H1 (cell line): ENCODE data around the gene SYNGR3. TPM values are rescaled to one million over a fixed set of nuclear protein-coding genes. Genes with fewer than 3 reads are reported as not detected.

Source experiments
- CTCF ChIA-PET: fragments of 300-600 bp; sonication (Branson Sonifier 250); formaldehyde crosslinking; loops from one replicate; lab custom pipeline; 2021; ENCODE audit not compliant: partially characterized antibody; lab: Charles Lee
- POLR2A ChIA-PET: fragments of 300-600 bp; sonication (Branson Sonifier 250); formaldehyde crosslinking; loops from one replicate; lab custom pipeline; 2021; ENCODE audit warnings: inconsistent platforms; ENCODE audit not compliant: partially characterized antibody; lab: Charles Lee
- DNase-seq, 2 experiments: peaks; one replicate each; pipeline versions ENCODE4 v3.0.0 to v3.0.0-alpha.2; 2010 to 2022; ENCODE audit warnings: low spot score in 2 of 2, low read depth in 1 of 2, mixed read lengths in 1 of 2
- FAIRE-seq: peaks from 2 replicates; lab custom pipeline; 2011; peaks lifted over from hg19 to GRCh38; lab: Jason Lieb, UNC
- H2AFZ ChIP-seq: 2 replicates; pipeline ENCODE4 v1.8.1; 2012; ENCODE audit warnings: low read length, inconsistent platforms
- H2AK5ac ChIP-seq: 2 replicates; pipeline ENCODE4 v1.6.1; 2013; ENCODE audit warnings: low read depth, low read length
- H2BK120ac ChIP-seq: replicated peaks from 2 replicates; pipeline ENCODE3; 2013; ENCODE audit warnings: low read depth, low read length, inconsistent platforms
- H2BK12ac ChIP-seq: 2 replicates; pipeline ENCODE4 v1.6.1; 2013; ENCODE audit warnings: low read depth, low read length
- H2BK15ac ChIP-seq: 2 replicates; pipeline ENCODE4 v1.6.1; 2013; ENCODE audit warnings: low read length
- H2BK20ac ChIP-seq: 2 replicates; pipeline ENCODE4 v1.6.1; 2013; ENCODE audit warnings: low read length
- H2BK5ac ChIP-seq: 2 replicates; pipeline ENCODE4 v1.6.1; 2013; ENCODE audit warnings: low read depth, low read length
- H3K14ac ChIP-seq: 2 replicates; pipeline ENCODE4 v1.6.1; 2013; ENCODE audit warnings: inconsistent platforms; ENCODE audit not compliant: insufficient read length
- H3K18ac ChIP-seq: 2 replicates; pipeline ENCODE4 v1.6.1; 2013; ENCODE audit warnings: low read length; ENCODE audit errors: extremely low read depth
- H3K23ac ChIP-seq: 2 replicates; pipeline ENCODE4 v1.6.1; 2013; ENCODE audit warnings: inconsistent platforms; ENCODE audit not compliant: insufficient read length
- H3K23me2 ChIP-seq: 2 replicates; pipeline ENCODE4 v1.6.1; 2013; ENCODE audit warnings: low read depth, low read length
- H3K27ac ChIP-seq: 2 replicates; pipeline ENCODE4 v1.6.1; 2011; ENCODE audit warnings: low read depth, low read length, inconsistent platforms
- H3K27me3 ChIP-seq, 4 experiments: replicated peaks in 1 of 4; 1 replicate in 1 of 4; 2 replicates in 3 of 4; pipeline versions ENCODE4 v1.6.1 to v1.8.1; 2011 to 2013; ENCODE audit warnings: low read length in 3 of 4, mild to moderate bottlenecking in 3 of 4, inconsistent platforms in 2 of 4, mixed read lengths in 2 of 4, moderate library complexity in 1 of 4; ENCODE audit not compliant: control insufficient read depth in 3 of 4, insufficient read depth in 3 of 4; ENCODE audit errors: extremely low read depth in 1 of 4
- H3K36me3 ChIP-seq, 4 experiments: 2 replicates each; pipeline versions ENCODE4 v1.6.1 to v1.8.1; 2011 to 2013; ENCODE audit warnings: mild to moderate bottlenecking in 4 of 4, low read length in 3 of 4, moderate library complexity in 2 of 4, control low read depth in 1 of 4, inconsistent platforms in 1 of 4; ENCODE audit not compliant: insufficient read depth in 4 of 4, control insufficient read depth in 2 of 4
- H3K4ac ChIP-seq: replicated peaks from 2 replicates; pipeline ENCODE3; 2013; ENCODE audit warnings: low read length, low read depth, mixed read lengths, inconsistent platforms; ENCODE audit not compliant: insufficient read length
- H3K4me1 ChIP-seq, 4 experiments: replicated peaks in 1 of 4; 1 replicate in 1 of 4; 2 replicates in 3 of 4; pipeline versions ENCODE4 v1.6.1 to v1.8.1; 2011 to 2013; ENCODE audit warnings: low read length in 3 of 4, inconsistent platforms in 2 of 4, mixed read lengths in 1 of 4; ENCODE audit not compliant: insufficient read depth in 4 of 4, control insufficient read depth in 3 of 4
- H3K4me2 ChIP-seq, 2 experiments: 2 replicates each; pipeline versions ENCODE4 v1.6.1 to v1.8.1; 2011 to 2013; ENCODE audit warnings: low read depth in 2 of 2, low read length in 2 of 2, control low read depth in 1 of 2, inconsistent platforms in 1 of 2, mild to moderate bottlenecking in 1 of 2; ENCODE audit not compliant: insufficient read depth in 1 of 2
- H3K4me3 ChIP-seq, 4 experiments: fragments of 200-600, 300-600 bp in 1 of 4; sonication (generic), shearing (Covaris generic), sonication (Bioruptor Twin) in 1 of 4; 2 replicates each; pipeline versions ENCODE4 v1.5.1 to v1.8.1; 2011 to 2016; ENCODE audit warnings: low read length in 4 of 4, low read depth in 3 of 4, control low read depth in 2 of 4, inconsistent platforms in 2 of 4, mild to moderate bottlenecking in 2 of 4, mixed read lengths in 1 of 4, moderate library complexity in 1 of 4; ENCODE audit not compliant: insufficient read depth in 2 of 4; ENCODE audit errors: extremely low read depth in 1 of 4
- H3K56ac ChIP-seq: replicated peaks from 2 replicates; pipeline ENCODE3; 2013; ENCODE audit warnings: low read depth, mild to moderate bottlenecking, mixed read lengths, low read length, inconsistent platforms; ENCODE audit not compliant: insufficient read length
- H3K79me1 ChIP-seq: 2 replicates; pipeline ENCODE4 v1.6.1; 2013; ENCODE audit warnings: low read depth, low read length, control low read depth
- H3K79me2 ChIP-seq, 2 experiments: 2 replicates each; pipeline versions ENCODE4 v1.6.1 to v1.8.1; 2012 to 2013; ENCODE audit warnings: low read length in 2 of 2, mild to moderate bottlenecking in 2 of 2, inconsistent platforms in 1 of 2; ENCODE audit not compliant: insufficient read depth in 2 of 2, control insufficient read depth in 1 of 2
- H3K9ac ChIP-seq, 4 experiments: replicated peaks in 1 of 4; 1 replicate in 1 of 4; 2 replicates in 3 of 4; pipeline versions ENCODE4 v1.6.1 to v1.8.1; 2011 to 2013; ENCODE audit warnings: low read depth in 3 of 4, low read length in 3 of 4, control low read depth in 2 of 4, mild to moderate bottlenecking in 2 of 4, moderate library complexity in 2 of 4, inconsistent platforms in 1 of 4; ENCODE audit errors: extremely low read depth in 1 of 4
- H3K9me3 ChIP-seq, 2 experiments: 2 replicates each; pipeline versions ENCODE4 v1.6.1 to v1.8.1; 2012 to 2013; ENCODE audit warnings: mild to moderate bottlenecking in 2 of 2, moderate library complexity in 2 of 2, control low read depth in 1 of 2, inconsistent platforms in 1 of 2, low read depth in 1 of 2, low read length in 1 of 2, mixed read lengths in 1 of 2; ENCODE audit not compliant: insufficient read depth in 2 of 2
- H4K20me1 ChIP-seq, 2 experiments: replicated peaks in 1 of 2; 2 replicates each; pipeline versions ENCODE3 to v1.8.1; 2011 to 2013; ENCODE audit warnings: inconsistent platforms in 2 of 2, low read length in 2 of 2, mild to moderate bottlenecking in 1 of 2; ENCODE audit not compliant: insufficient read depth in 2 of 2, control insufficient read depth in 1 of 2
- H4K5ac ChIP-seq: 2 replicates; pipeline ENCODE4 v1.6.1; 2013; ENCODE audit warnings: low read length, low read depth, mixed read lengths, inconsistent platforms; ENCODE audit not compliant: insufficient read length
- H4K8ac ChIP-seq: 2 replicates; pipeline ENCODE4 v1.8.0; 2013; ENCODE audit warnings: mild to moderate bottlenecking, moderate library complexity, low read length, inconsistent platforms; ENCODE audit not compliant: insufficient read depth; ENCODE audit errors: extremely low read depth
- H4K91ac ChIP-seq: replicated peaks from 2 replicates; pipeline ENCODE3; 2013; ENCODE audit warnings: low read length, mixed read lengths, inconsistent platforms; ENCODE audit not compliant: insufficient read length
- ASH2L ChIP-seq: fragments of 200-600, 300-600 bp; sonication (generic); IDR thresholded peaks from one replicate; pipeline ENCODE4 v1.7.1; 2017; ENCODE audit warnings: low read length
- CTBP2 ChIP-seq: IDR thresholded peaks from 2 replicates; pipeline ENCODE4 v1.7.0; 2011; ENCODE audit warnings: borderline replicate concordance, mild to moderate bottlenecking, moderate library complexity, mixed read lengths, low read length; ENCODE audit not compliant: insufficient read depth, insufficient read length
- E2F6 ChIP-seq: IDR thresholded peaks from 2 replicates; pipeline ENCODE4 v1.6.1; 2012; ENCODE audit warnings: inconsistent platforms
- EGR1 ChIP-seq: IDR thresholded peaks from 2 replicates; pipeline ENCODE4 v1.6.1; 2011; ENCODE audit warnings: low read depth, low read length, borderline replicate concordance
- HDAC6 ChIP-seq: IDR thresholded peaks from one replicate; pipeline ENCODE4 v1.7.1; 2012; ENCODE audit warnings: low read depth, mild to moderate bottlenecking, inconsistent platforms, low read length, moderate library complexity
- MAFK ChIP-seq: IDR thresholded peaks from 2 replicates; pipeline ENCODE4 v1.6.1; 2012; ENCODE audit warnings: low read depth, mild to moderate bottlenecking, improper control_type of control experiment, low read length
- PHF8 ChIP-seq: fragments of 200-600 bp; sonication (generic); conservative IDR thresholded peaks from 2 replicates; pipeline ENCODE4 v1.7.1; 2012; ENCODE audit warnings: low read depth, mild to moderate bottlenecking, inconsistent platforms, low read length, moderate library complexity
- SIRT6 ChIP-seq: IDR thresholded peaks from one replicate; pipeline ENCODE4 v1.7.1; 2012; ENCODE audit warnings: low read length, inconsistent platforms
- TBP ChIP-seq: IDR thresholded peaks from 2 replicates; pipeline ENCODE4 v1.6.1; 2011; ENCODE audit warnings: low read depth, low read length, improper control_type of control experiment
- TEAD4 ChIP-seq: IDR thresholded peaks from 2 replicates; pipeline ENCODE4 v1.6.1; 2012; ENCODE audit warnings: low read depth, low read length, inconsistent platforms, mixed read lengths
- WGBS, 2 experiments: shearing (Covaris generic) in 1 of 2; methylation state at CpG; one replicate each; pipeline versions ENCODE4 v1.1.6 to v1.1.7; 2013 to 2015; ENCODE audit warnings: low lambda C conversion rate in 2 of 2, mixed read lengths in 2 of 2, inconsistent platforms in 1 of 2, low coverage in 1 of 2, missing lambda C conversion rate in 1 of 2; ENCODE audit not compliant: insufficient replicate concordance in 2 of 2, insufficient coverage in 1 of 2, insufficient read length in 1 of 2; ENCODE audit errors: extremely low coverage in 1 of 2, missing lambda C conversion rate in 1 of 2; 5-methylcytosine and 5-hydroxymethylcytosine counted together
- polyA plus RNA-seq, 7 experiments: library from polyadenylated mRNA; depleted of rRNA in 3 of 7; stranded (reverse) in 5 of 7; unstranded in 2 of 7; fragments of >200 nt in 5 of 7; fragments of 200-250 nt in 2 of 7; gene quantifications; 1 replicate in 5 of 7; 2 replicates in 1 of 7; 4 replicates in 1 of 7; pipeline versions ENCODE4 v1.2.1 to v1.2.3, GENCODE V29; 2011 to 2013; ENCODE audit warnings: missing spikeins in 2 of 7, mixed read lengths in 2 of 7
- total RNA-seq: library from RNA; stranded (reverse); fragmentation: NEBNext Ultra II Directional; extraction: Animal tissue kit (Norgen Biotek cat#: 25700); gene quantifications from 2 replicates; pipeline ENCODE4 v1.2.1, GENCODE V29; 2021

The SYNGR3 gene
- total and polyA plus RNA-seq, 2 of the 8 experiments (the other 6 are each of a cell fraction or from before 2014, with no cell fraction given): 36.2 to 49.9 TPM

- Histone ChIP-seq H2BK20ac (no peak overlapping the region), H2AFZ (peak overlapping the region; percentile 6; the same call in 1 of the 2 replicates), H4K5ac (no peak overlapping the region), H3K4me1 (peaks cover 0 to 21% (median 8%) of the 10 kb centered on the region in 4 experiments; a peak in 5 of 7 replicates), H3K14ac (no peak overlapping the region), H3K79me1 (no peaks in the 10 kb centered on the region), H3K79me2 (no peaks in the 10 kb centered on the region), H3K27me3 (peaks cover 22 to 42% (median 34%) of the 10 kb centered on the region in 4 experiments), H2AK5ac (no peak overlapping the region), H3K23me2 (peaks cover 8% of the 10 kb centered on the region; the same call in 1 of the 2 replicates), H3K23ac (no peak overlapping the region), H3K27ac (no peak overlapping the region), H3K9me3 (no peaks in the 10 kb centered on the region), H4K20me1 (no peaks in the 10 kb centered on the region), H3K56ac (no peak overlapping the region), H2BK5ac (no peak overlapping the region), H2BK120ac (no peak overlapping the region), H2BK12ac (no peak overlapping the region), H3K36me3 (peaks cover 0 to 5% (median 0%) of the 10 kb centered on the region in 4 experiments; a peak in 1 of 8 replicates), H4K8ac (peak overlapping the region; percentile 46; the same call in 1 of the 2 replicates), H3K9ac (no peak overlapping the region), H3K4me2 (peak overlapping the region; percentile 71 to 79), H3K4me3 (peak overlapping the region; percentile 21 to 59 (median 29); a peak in 7 of 8 replicates), H2BK15ac (no peak overlapping the region), H3K4ac (no peak overlapping the region), H4K91ac (no peak overlapping the region), H3K18ac (no peak overlapping the region; the same call in 1 of the 2 replicates)
- FAIRE-seq (no peak), DNase-seq (peak in 1 of 2 experiments; percentile 74)
- 4% methylated on average over 43 of the region's 96 CpGs; no CpG with 5 or more reads in 1 of the 2 experiments for WGBS, 2 experiments
- CTCF ChIA-PET: interaction anchor here (0.7 to 7.5 kb wide), 15 partner anchors 9 to 132 kb away, joined by 3 to 55 read pairs (median 4); no protein-coding TSS in a partner anchor
- POLR2A ChIA-PET: interaction anchor here (0.6 to 2.0 kb wide), 10 partner anchors 12 to 135 kb away, joined by 3 to 9 read pairs (median 5); partner anchors contain the start of genes RPS2 and TRAF7
- TF ChIP-seq CTBP2 (no peak), TBP (no peak), E2F6 (peak; percentile 45; the same call in 1 of the 2 replicates), TEAD4 (no peak), EGR1 (0 out of 2 replicates have a peak, but pooled peaks have one; percentile 23), MAFK (no peak), PHF8 (no peak), ASH2L (no peak), HDAC6 (no peak), SIRT6 (no peak)
Measured at GRCh38 chr16:2019921-2020831, 30.4 kb downstream of the SYNGR3 start.
